K562 (cell line): ENCODE measurements around the gene PRKG1. TPM values are rescaled to one million over a fixed set of nuclear protein-coding genes. Genes with fewer than 3 reads are reported as not detected.

Source experiments
- ATAC-seq: fragments of 200-7000 bp; cut with Tn5 transposase; 3 replicates; pipeline ENCODE4 v1.9.1; 2020; ENCODE audit warnings: moderate library complexity
- BruUV-seq: library from RNA; stranded (reverse); fragments of 400-500 nt; replicated peaks from 2 replicates; lab custom pipeline; 2021; lab: Mats Ljungman, UMichigan
- CTCF ChIA-PET: fragments of 300-600 bp; formaldehyde crosslinking; extraction: SDS; loops from one replicate; lab custom pipeline; 2021; ENCODE audit warnings: low intra/inter-chr PET ratio; lab: Yijun Ruan, JAX
- POLR2A ChIA-PET: fragments of 300-600, 350-650 bp; sonication (Branson Sonifier 250); formaldehyde crosslinking; extraction: SDS; loops from one replicate; lab custom pipeline; 2021; ENCODE audit warnings: antibody characterized with exemption, inconsistent platforms; lab: Yijun Ruan, JAX
- DNase-seq, 4 experiments: peaks; one replicate each; pipeline versions ENCODE4 v3.0.0 to v3.0.0-alpha.2; 2011 to 2018; ENCODE audit warnings: low spot score in 3 of 4, mixed read lengths in 3 of 4; ENCODE audit errors: extremely low read depth in 1 of 4
- FAIRE-seq: peaks from 2 replicates; lab custom pipeline; 2011; peaks lifted over from hg19 to GRCh38; lab: Jason Lieb, UNC
- H2AFZ ChIP-seq: 2 replicates; pipeline ENCODE4 v1.6.0; 2011; ENCODE audit warnings: low read depth, low read length, control low read depth, inconsistent platforms
- H3K27ac ChIP-seq: fragments of 200-600 bp; 3 replicates; pipeline ENCODE4 v1.8.0; 2011; ENCODE audit warnings: low read depth, mild to moderate bottlenecking, control low read depth, inconsistent platforms, low read length, moderate library complexity, mixed read lengths; ENCODE audit errors: extremely low read depth
- H3K27me3 ChIP-seq, 2 experiments: fragments of 300-600 bp in 1 of 2; 2 replicates in 1 of 2; 3 replicates in 1 of 2; pipeline versions ENCODE4 v1.6.0 to v1.8.0; 2011; ENCODE audit warnings: inconsistent platforms in 2 of 2, low read length in 2 of 2, mild to moderate bottlenecking in 1 of 2, mixed read lengths in 1 of 2, moderate library complexity in 1 of 2; ENCODE audit not compliant: control insufficient read depth in 2 of 2, insufficient read depth in 2 of 2
- H3K36me3 ChIP-seq: fragments of 300-600 bp; 3 replicates; pipeline ENCODE4 v1.8.0; 2011; ENCODE audit warnings: mild to moderate bottlenecking, low read length, inconsistent platforms; ENCODE audit not compliant: control insufficient read depth, insufficient read depth
- H3K4me1 ChIP-seq, 2 experiments: fragments of 200-600 bp in 1 of 2; replicated peaks in 1 of 2; 2 replicates in 1 of 2; 3 replicates in 1 of 2; pipeline versions ENCODE4 v1.5.1 to v1.8.0; 2011; ENCODE audit warnings: inconsistent platforms in 2 of 2, low read length in 2 of 2, mild to moderate bottlenecking in 1 of 2, mixed read lengths in 1 of 2, moderate library complexity in 1 of 2; ENCODE audit not compliant: control insufficient read depth in 2 of 2, insufficient read depth in 2 of 2
- H3K4me2 ChIP-seq: 2 replicates; pipeline ENCODE4 v1.6.1; 2011; ENCODE audit warnings: low read length, control low read depth, inconsistent platforms, mixed read lengths; ENCODE audit not compliant: insufficient read depth
- H3K4me3 ChIP-seq: fragments of 200-600 bp; sonication (generic), shearing (Covaris generic); 2 replicates; pipeline ENCODE4 v1.5.1; 2016; ENCODE audit warnings: control low read depth, inconsistent platforms
- H3K79me2 ChIP-seq: fragments of 200-600 bp; 3 replicates; pipeline ENCODE4 v1.8.0; 2011; ENCODE audit warnings: low read length, inconsistent platforms; ENCODE audit not compliant: control insufficient read depth, insufficient read depth
- H3K9ac ChIP-seq, 2 experiments: 2 replicates each; pipeline versions ENCODE4 v1.6.0 to v1.6.1; 2011; ENCODE audit warnings: low read depth in 2 of 2, low read length in 2 of 2, control low read depth in 1 of 2, inconsistent platforms in 1 of 2, mild to moderate bottlenecking in 1 of 2, mixed read lengths in 1 of 2; ENCODE audit not compliant: insufficient read depth in 1 of 2
- H3K9me1 ChIP-seq: one replicate; pipeline ENCODE4 v1.6.0; 2011; ENCODE audit warnings: inconsistent platforms, mild to moderate bottlenecking, low read length, moderate library complexity; ENCODE audit not compliant: control insufficient read depth, insufficient read depth
- H3K9me3 ChIP-seq: replicated peaks from 2 replicates; pipeline ENCODE4 v1.5.1; 2011; ENCODE audit warnings: low read depth, low read length, inconsistent platforms; ENCODE audit not compliant: control insufficient read depth, insufficient read depth
- H4K20me1 ChIP-seq: replicated peaks from 2 replicates; pipeline ENCODE4 v1.6.1; 2011; ENCODE audit warnings: low read length, inconsistent platforms, mixed read lengths; ENCODE audit not compliant: control insufficient read depth, insufficient read depth
- ARID1B ChIP-seq: fragments of 450-650 bp; IDR thresholded peaks from 2 replicates; pipeline ENCODE4 v1.6.1; 2016; ENCODE audit warnings: antibody characterized with exemption, mild to moderate bottlenecking, inconsistent platforms
- CAMTA2 ChIP-seq: fragments of 250-450 bp; sonication (Bioruptor Pico); conservative IDR thresholded peaks from 2 replicates; pipeline ENCODE4 v1.5.1; 2022
- CGGBP1 ChIP-seq: fragments of 250-450 bp; sonication (Bioruptor Pico); IDR thresholded peaks from 2 replicates; pipeline ENCODE4 v1.9.0; 2021; ENCODE audit warnings: mild to moderate bottlenecking
- CREB1 ChIP-seq, 2 experiments: sonication (generic) in 1 of 2; formaldehyde crosslinking in 1 of 2; IDR thresholded peaks; 2 replicates each; pipeline versions ENCODE4 v1.6.1 to v1.8.0; 2012 to 2022; ENCODE audit warnings: inconsistent platforms in 1 of 2, mild to moderate bottlenecking in 1 of 2, missing genetic modification reagents in 1 of 2, moderate library complexity in 1 of 2
- ELK3 ChIP-seq: fragments of 450-650 bp; formaldehyde crosslinking; IDR thresholded peaks from 2 replicates; pipeline ENCODE4 v1.4.0; 2020; ENCODE audit warnings: mild to moderate bottlenecking
- ESRRB ChIP-seq: fragments of 250-450 bp; sonication (Bioruptor Pico); IDR thresholded peaks from 2 replicates; pipeline ENCODE4 v1.5.0; 2020; ENCODE audit warnings: mild to moderate bottlenecking, moderate library complexity, borderline replicate concordance
- JUN ChIP-seq, 2 experiments: sonication (generic) in 1 of 2; formaldehyde crosslinking in 1 of 2; IDR thresholded peaks; 2 replicates each; pipeline versions ENCODE4 v1.6.1 to v1.8.0; 2012 to 2022; ENCODE audit warnings: borderline replicate concordance in 2 of 2, mild to moderate bottlenecking in 2 of 2, improper control_type of control experiment in 1 of 2, low read depth in 1 of 2, low read length in 1 of 2, missing genetic modification reagents in 1 of 2
- KLF13 ChIP-seq: fragments of 450-650 bp; IDR thresholded peaks from 2 replicates; pipeline ENCODE4 v1.6.1; 2016; ENCODE audit warnings: missing genetic modification characterization, low read depth, mild to moderate bottlenecking, missing compliant biosample characterization, moderate library complexity, borderline replicate concordance
- NFE2 ChIP-seq: IDR thresholded peaks from 2 replicates; pipeline ENCODE4 v1.6.1; 2014; ENCODE audit warnings: antibody characterized with exemption, low read depth
- NFRKB ChIP-seq: fragments of 450-650 bp; IDR thresholded peaks from 2 replicates; pipeline ENCODE4 v1.6.1; 2016; ENCODE audit warnings: low read depth
- NR2C1 ChIP-seq, 2 experiments: fragments of 450-650 bp; IDR thresholded peaks; 2 replicates each; pipeline ENCODE4 v1.6.1; 2017; ENCODE audit warnings: mild to moderate bottlenecking in 2 of 2, antibody characterized with exemption in 1 of 2, inconsistent platforms in 1 of 2, missing compliant biosample characterization in 1 of 2, missing genetic modification characterization in 1 of 2
- STAT5A ChIP-seq: IDR thresholded peaks from 2 replicates; pipeline ENCODE4 v1.6.1; 2012; ENCODE audit warnings: low read length, inconsistent platforms, borderline replicate concordance
- ZBTB26 ChIP-seq: fragments of 450-650 bp; formaldehyde crosslinking; IDR thresholded peaks from 2 replicates; pipeline ENCODE4 v1.4.0; 2022; ENCODE audit warnings: missing genetic modification characterization
- ZKSCAN3 ChIP-seq: fragments of 250-450 bp; sonication (Bioruptor Pico); IDR thresholded peaks from 2 replicates; pipeline ENCODE4 v1.4.0; 2020
- ZNF518B ChIP-seq: fragments of 250-450 bp; sonication (Bioruptor Pico); IDR thresholded peaks from 2 replicates; pipeline ENCODE4 v1.5.0; 2021; ENCODE audit warnings: mild to moderate bottlenecking, moderate library complexity
- WGBS: fragments of 100-300 bp; shearing (Covaris generic); methylation state at CpG from one replicate; pipeline ENCODE4 v1.1.6; 2016; ENCODE audit warnings: low coverage, mixed read lengths; ENCODE audit not compliant: insufficient coverage; ENCODE audit errors: missing lambda C conversion rate; 5-methylcytosine and 5-hydroxymethylcytosine counted together
- in situ Hi-C: fragments of 300-500 bp; cut with MboI; formaldehyde crosslinking; loops from 4 replicates; pipeline ENCODE4 v1.15.0; 2018; ENCODE audit warnings: inconsistent platforms, mixed read lengths
- intact Hi-C: fragments of 100-400 bp; cut with micrococcal nuclease; formaldehyde crosslinking; loops from 2 replicates; pipeline ENCODE4 v1.14.2; 2022
- polyA plus RNA-seq, 8 experiments: library from polyadenylated mRNA; depleted of rRNA in 4 of 8; stranded (reverse) in 5 of 8; unstranded in 3 of 8; fragments of >200 nt; fragmentation: Nextera tagmentation in 2 of 8; fragmentation: Illumina TruSeq in 1 of 8; extraction: Ambion mirVana in 2 of 8; extraction: Trizol in 1 of 8; gene quantifications; 2 replicates each; pipeline versions ENCODE4 v1.2.1 to v1.2.3, GENCODE V29; 2011 to 2014; ENCODE audit warnings: inconsistent platforms in 1 of 8, missing spikeins in 1 of 8
- total RNA-seq, 7 experiments: library from RNA; depleted of rRNA in 6 of 7; stranded (reverse); fragments of >200 nt in 6 of 7; fragmentation: Illumina TruSeq in 2 of 7; extraction: Trizol in 2 of 7; gene quantifications; 2 replicates each; pipeline versions ENCODE4 v1.2.1 to v1.2.3, GENCODE V29; 2011 to 2021; ENCODE audit warnings: low replicate concordance in 1 of 7

The PRKG1 gene
- total and polyA plus RNA-seq, 9 of the 15 experiments (the other 6 are each of a cell fraction or from before 2014, with no cell fraction given), result 0.22 TPM; not detected in 8

- no peaks in the 10 kb centered on the region for H3K4me1 ChIP-seq
- no peak overlapping the region for H3K9ac ChIP-seq
- H3K27ac ChIP-seq, result no peak overlapping the region
- intact Hi-C loops (no loop called here), in situ Hi-C loops (no loop called here)
- no peak overlapping the region for H3K4me3 ChIP-seq
- ChIA-PET CTCF (no interaction called here), POLR2A (no interaction called here)
- WGBS, result 0% methylated on average over 3 of the region's 3 CpGs
- no peaks in the 10 kb centered on the region for H3K9me1 ChIP-seq
- no peak for ATAC-seq
- no peak overlapping the region for H2AFZ ChIP-seq
- no peak overlapping the region for H3K4me2 ChIP-seq
- DNase-seq, result no peak
- H4K20me1 ChIP-seq, result no peaks in the 10 kb centered on the region
- H3K36me3 ChIP-seq, result no peaks in the 10 kb centered on the region
- no peak for FAIRE-seq
- no peaks in the 10 kb centered on the region for H3K79me2 ChIP-seq
- H3K9me3 ChIP-seq, result 0 out of 2 replicates have a peak, but pooled peaks cover 1% of the 10 kb centered on the region
- BruUV-seq, result no TSS peak
- no peaks in the 10 kb centered on the region for H3K27me3 ChIP-seq
- no peak for TF ChIP-seq ZNF518B
- TF ChIP-seq CAMTA2 (CRISPR knock-in tag), result no peak
- no peak for TF ChIP-seq ZBTB26
- TF ChIP-seq NR2C1 (IDR thresholded peaks at IDR 0.05), result no peak
- TF ChIP-seq NR2C1 (tag; IDR thresholded peaks at IDR 0.05), result no peak
- no peak for TF ChIP-seq ARID1B
- TF ChIP-seq JUN (IDR thresholded peaks at IDR 0.05; ENCODE audit: borderline replicate concordance, low read depth, low read length), result no peak
- no peak for TF ChIP-seq JUN (CRISPR knock-in tag; IDR thresholded peaks at IDR 0.05; ENCODE audit: borderline replicate concordance)
- TF ChIP-seq CREB1 (IDR thresholded peaks at IDR 0.05), result no peak
- no peak for TF ChIP-seq CREB1 (CRISPR knock-in tag; IDR thresholded peaks at IDR 0.05)
- no peak for TF ChIP-seq NFE2
- TF ChIP-seq STAT5A, result no peak
- no peak for TF ChIP-seq ZKSCAN3 (CRISPR knock-in tag)
- no peak for TF ChIP-seq NFRKB
- no peak for TF ChIP-seq CGGBP1
- TF ChIP-seq ESRRB, result no peak
- no peak for TF ChIP-seq ELK3 (CRISPR knock-in tag)
- TF ChIP-seq KLF13 (tag), result no peak
Observed at GRCh38 chr10:52198540-52198939, 1124.3 kb downstream of the PRKG1 start.
